Mesothelial cell of epicardium (in vitro differentiated cells): Measurements from ENCODE around the gene SEMA4D. TPM values are rescaled to one million over a fixed set of nuclear protein-coding genes. Genes with fewer than 3 reads are reported as not detected.
"Not testable (repeated sequence)": the region's sequence is repeated elsewhere in the genome, so short reads cannot be mapped to it uniquely, and the experiment has no call there.

Experiments
- DNase-seq, 2 experiments: peaks; one replicate each; pipeline ENCODE4 v3.0.0; 2021; ENCODE audit warnings: low spot score in 2 of 2; ENCODE audit not compliant: unreplicated experiment in 2 of 2
- H3K27ac Mint-ChIP-seq: 2 replicates; pipeline ENCODE4 v1.8.0; 2021; ENCODE audit warnings: mixed read lengths
- H3K27me3 Mint-ChIP-seq: 2 replicates; pipeline ENCODE4 v1.8.0; 2021; ENCODE audit warnings: low read depth, mixed read lengths
- H3K36me3 Mint-ChIP-seq: 2 replicates; pipeline ENCODE4 v1.8.0; 2021; ENCODE audit warnings: mixed read lengths
- H3K4me1 Mint-ChIP-seq: 2 replicates; pipeline ENCODE4 v1.8.0; 2021; ENCODE audit warnings: mixed read lengths
- H3K4me3 Mint-ChIP-seq: 2 replicates; pipeline ENCODE4 v1.8.0; 2021; ENCODE audit warnings: mild to moderate bottlenecking, moderate library complexity, mixed read lengths
- H3K9me3 Mint-ChIP-seq: 2 replicates; pipeline ENCODE4 v1.8.0; 2021; ENCODE audit warnings: mixed read lengths
- total RNA-seq: library from RNA; stranded (reverse); gene quantifications from 3 replicates; pipeline ENCODE4 v1.2.1, GENCODE V29; 2021
- TF ChIP-seq, protein P1 (sequence below): fragments of 200-600 bp; sonication (generic); IDR thresholded peaks from one replicate; pipeline ENCODE4 v1.5.0; 2021; ENCODE audit warnings: antibody characterized with exemption; ENCODE audit not compliant: unreplicated experiment

SEMA4D gene
- total RNA-seq, 1 donor from 2014 or later, result 44.7 TPM

DNA sequence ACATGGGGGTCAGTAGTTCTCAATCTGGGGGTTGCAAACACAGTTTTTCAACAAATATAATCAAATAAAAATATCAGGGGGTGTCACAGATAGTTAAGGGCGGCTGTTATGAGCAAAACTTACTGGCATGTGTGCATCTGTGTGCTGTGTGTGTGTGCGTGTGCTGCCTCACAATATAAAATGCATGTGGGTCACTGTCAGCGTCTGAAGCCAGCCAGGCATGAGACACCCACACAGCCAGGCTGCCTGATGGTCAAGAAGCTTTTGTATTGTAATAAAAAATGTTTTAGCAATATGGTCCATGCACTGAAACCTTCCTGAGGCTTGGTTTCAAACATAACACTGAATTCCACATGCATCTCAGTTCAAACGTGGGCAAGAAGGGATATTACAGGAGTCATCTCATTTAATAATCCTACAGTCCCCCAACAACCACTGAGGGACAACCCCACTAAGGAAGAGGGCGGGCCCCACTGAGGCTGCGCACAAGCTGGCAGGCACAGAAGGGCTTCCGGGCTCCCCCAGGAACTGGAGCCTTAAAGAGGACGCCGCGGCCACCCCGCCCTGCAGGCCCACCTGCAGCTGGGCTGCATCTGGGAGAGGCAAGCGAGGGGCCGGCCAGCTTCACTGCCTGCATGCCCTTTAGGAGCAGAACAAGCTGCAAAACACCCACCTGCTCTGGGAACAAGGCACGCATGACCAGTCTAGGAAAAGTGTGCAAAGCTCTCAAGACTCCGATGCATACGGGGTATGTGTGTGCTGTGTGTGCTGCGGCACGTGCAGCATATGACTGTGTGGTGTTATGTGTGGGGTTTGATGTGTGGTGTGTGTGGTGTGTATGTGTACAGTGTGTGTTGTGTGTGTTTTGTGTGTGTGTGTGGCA, 14.1 kb downstream of the SEMA4D start:
- DNase-seq, result no peak
- Mint-ChIP-seq H3K4me3 (no peak overlapping the region), H3K36me3 (peaks cover 14% of the 10 kb centered on the region), H3K4me1 (peaks cover 3% of the 10 kb centered on the region), H3K27me3 (no peaks in the 10 kb centered on the region), H3K27ac (no peak overlapping the region), H3K9me3 (peaks cover 9% of the 10 kb centered on the region)
- TF ChIP-seq, protein P1, sequence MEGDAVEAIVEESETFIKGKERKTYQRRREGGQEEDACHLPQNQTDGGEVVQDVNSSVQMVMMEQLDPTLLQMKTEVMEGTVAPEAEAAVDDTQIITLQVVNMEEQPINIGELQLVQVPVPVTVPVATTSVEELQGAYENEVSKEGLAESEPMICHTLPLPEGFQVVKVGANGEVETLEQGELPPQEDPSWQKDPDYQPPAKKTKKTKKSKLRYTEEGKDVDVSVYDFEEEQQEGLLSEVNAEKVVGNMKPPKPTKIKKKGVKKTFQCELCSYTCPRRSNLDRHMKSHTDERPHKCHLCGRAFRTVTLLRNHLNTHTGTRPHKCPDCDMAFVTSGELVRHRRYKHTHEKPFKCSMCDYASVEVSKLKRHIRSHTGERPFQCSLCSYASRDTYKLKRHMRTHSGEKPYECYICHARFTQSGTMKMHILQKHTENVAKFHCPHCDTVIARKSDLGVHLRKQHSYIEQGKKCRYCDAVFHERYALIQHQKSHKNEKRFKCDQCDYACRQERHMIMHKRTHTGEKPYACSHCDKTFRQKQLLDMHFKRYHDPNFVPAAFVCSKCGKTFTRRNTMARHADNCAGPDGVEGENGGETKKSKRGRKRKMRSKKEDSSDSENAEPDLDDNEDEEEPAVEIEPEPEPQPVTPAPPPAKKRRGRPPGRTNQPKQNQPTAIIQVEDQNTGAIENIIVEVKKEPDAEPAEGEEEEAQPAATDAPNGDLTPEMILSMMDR, result no peak

- H3K9me3 Mint-ChIP-seq, result peaks cover 6% of the 10 kb centered on the region
- no peaks in the 10 kb centered on the region for H3K27me3 Mint-ChIP-seq
- peaks cover 16% of the 10 kb centered on the region for H3K36me3 Mint-ChIP-seq
- peaks cover 6% of the 10 kb centered on the region for H3K4me1 Mint-ChIP-seq
- H3K4me3 Mint-ChIP-seq, result no peak overlapping the region
- H3K27ac Mint-ChIP-seq, result no peak overlapping the region
- no peak for DNase-seq
- TF ChIP-seq, protein P1, result no peak
Observed at GRCh38 chr9:89482901-89483361, 15.0 kb downstream of the SEMA4D start.

GRCh38 chr9:89482056-89482851, 15.7 kb downstream of the SEMA4D start:
- Mint-ChIP-seq H3K36me3 (peaks cover 16% of the 10 kb centered on the region), H3K27me3 (no peaks in the 10 kb centered on the region), H3K9me3 (peaks cover 6% of the 10 kb centered on the region), H3K4me1 (peaks cover 12% of the 10 kb centered on the region), H3K27ac (peak overlapping the region; percentile 11), H3K4me3 (no peak overlapping the region)
- TF ChIP-seq, protein P1, result no peak
- no peak for DNase-seq

DNA sequence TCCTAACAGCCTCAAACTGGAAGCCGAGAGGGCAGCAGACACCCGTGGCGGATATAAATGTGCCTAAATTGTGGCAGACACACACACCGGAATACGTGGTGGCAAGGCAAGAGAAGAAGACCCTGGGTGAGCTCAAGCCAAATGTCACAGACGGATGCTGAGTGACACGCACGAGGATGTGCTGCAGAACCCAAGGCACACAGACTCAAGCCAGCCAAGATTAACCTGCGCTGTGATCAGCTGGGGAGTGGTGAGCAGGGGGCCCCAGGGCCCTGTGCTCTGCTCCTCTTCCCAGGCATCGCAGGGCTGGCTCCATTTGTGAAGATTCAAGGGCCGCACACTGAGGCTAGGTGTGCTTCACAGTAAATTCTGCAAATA, 16.4 kb downstream of the SEMA4D start:
- no peak overlapping the region for H3K27ac Mint-ChIP-seq
- peaks cover 16% of the 10 kb centered on the region for H3K4me1 Mint-ChIP-seq

DNA sequence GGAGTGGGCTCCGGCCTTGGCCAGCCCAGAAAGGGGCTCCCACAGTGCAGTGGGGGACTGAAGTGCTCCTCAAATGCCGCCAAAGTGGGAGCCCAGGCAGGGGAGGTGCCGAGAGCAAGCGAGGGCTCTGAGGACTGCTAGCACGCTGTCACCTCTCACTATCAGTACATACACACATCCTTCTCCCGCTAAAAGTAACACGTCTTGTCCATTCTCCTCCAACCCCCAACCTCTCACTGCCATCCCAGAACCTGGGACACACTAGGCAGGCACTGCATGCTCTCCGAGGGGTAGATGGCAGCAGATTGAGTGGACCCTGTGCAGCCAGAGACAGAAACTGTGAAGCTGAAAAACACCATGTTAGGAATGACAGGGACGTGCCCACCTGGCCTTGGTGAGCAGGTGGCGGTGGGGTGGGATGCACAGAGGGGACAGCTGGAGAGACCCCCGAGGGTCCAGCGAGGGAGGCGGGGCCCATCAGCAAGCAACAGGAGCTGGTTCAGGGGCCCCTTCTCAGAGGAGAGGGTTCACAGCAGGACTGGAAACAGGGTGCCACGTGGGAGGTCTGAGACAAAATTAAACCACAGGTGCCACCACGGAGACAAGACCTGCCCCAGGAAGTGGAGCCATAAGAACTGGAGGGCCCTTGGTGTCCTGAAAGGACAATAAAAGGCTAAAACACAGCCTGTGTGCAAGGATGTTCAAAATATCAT, 16.9 kb downstream of the SEMA4D start:
- DNase-seq, result no peak

More for the DNA sequence above, 16.4 kb downstream of the SEMA4D start:
- no peak for DNase-seq
- TF ChIP-seq, protein P1, result no peak
- peaks cover 16% of the 10 kb centered on the region for H3K36me3 Mint-ChIP-seq
- no peaks in the 10 kb centered on the region for H3K27me3 Mint-ChIP-seq
- no peak overlapping the region for H3K4me3 Mint-ChIP-seq
- H3K9me3 Mint-ChIP-seq, result peaks cover 6% of the 10 kb centered on the region

DNA sequence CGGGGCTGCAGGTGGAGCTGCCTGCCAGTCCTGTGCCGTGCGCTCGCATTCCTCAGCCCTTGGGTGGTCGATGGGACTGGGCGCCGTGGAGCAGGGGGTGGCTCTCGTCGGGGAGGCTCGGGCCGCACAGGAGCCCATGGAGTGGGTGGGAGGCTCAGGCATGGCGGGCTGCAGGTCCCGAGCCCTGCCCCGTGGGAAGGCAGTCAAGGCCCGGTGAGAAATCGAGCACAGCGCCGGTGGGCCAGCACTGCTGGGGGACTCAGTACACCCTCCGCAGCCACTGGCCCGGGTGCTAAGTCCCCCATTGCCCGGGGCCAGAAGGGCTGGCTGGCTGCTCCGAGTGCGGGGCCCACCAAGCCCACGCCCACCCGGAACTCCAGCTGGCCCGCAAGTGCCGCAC, 17.5 kb downstream of the SEMA4D start:
- not testable (repeated sequence) for H3K27ac Mint-ChIP-seq, H3K9me3 Mint-ChIP-seq, DNase-seq

More for the DNA sequence above, 16.9 kb downstream of the SEMA4D start:
- no peak overlapping the region for H3K27ac Mint-ChIP-seq
- H3K27me3 Mint-ChIP-seq, result no peaks in the 10 kb centered on the region
- H3K4me1 Mint-ChIP-seq, result peaks cover 16% of the 10 kb centered on the region
- TF ChIP-seq, protein P1, result no peak
- H3K4me3 Mint-ChIP-seq, result no peak overlapping the region
- H3K9me3 Mint-ChIP-seq, result peaks cover 3% of the 10 kb centered on the region
- H3K36me3 Mint-ChIP-seq, result peaks cover 13% of the 10 kb centered on the region

GRCh38 chr9:89479669-89480011, 18.3 kb downstream of the SEMA4D start:
- peaks cover 16% of the 10 kb centered on the region for H3K4me1 Mint-ChIP-seq
- not testable (repeated sequence) for H3K27ac Mint-ChIP-seq, DNase-seq, H3K9me3 Mint-ChIP-seq, H3K4me3 Mint-ChIP-seq, H3K27me3 Mint-ChIP-seq
- H3K36me3 Mint-ChIP-seq, result peaks cover 10% of the 10 kb centered on the region

More for the DNA sequence above, 17.5 kb downstream of the SEMA4D start:
- Mint-ChIP-seq H3K4me1 (peaks cover 16% of the 10 kb centered on the region), H3K36me3 (peaks cover 10% of the 10 kb centered on the region)
- H3K27me3 Mint-ChIP-seq, H3K4me3 Mint-ChIP-seq: not testable (repeated sequence)
